Fibroblast of the conjunctiva (primary cell): ENCODE measurements around the gene TTC39A.

Experiments used
- DNase-seq: peaks from one replicate; pipeline ENCODE4 v3.0.0-alpha.2; 2010; ENCODE audit warnings: low read depth

The TTC39A gene

DNA sequence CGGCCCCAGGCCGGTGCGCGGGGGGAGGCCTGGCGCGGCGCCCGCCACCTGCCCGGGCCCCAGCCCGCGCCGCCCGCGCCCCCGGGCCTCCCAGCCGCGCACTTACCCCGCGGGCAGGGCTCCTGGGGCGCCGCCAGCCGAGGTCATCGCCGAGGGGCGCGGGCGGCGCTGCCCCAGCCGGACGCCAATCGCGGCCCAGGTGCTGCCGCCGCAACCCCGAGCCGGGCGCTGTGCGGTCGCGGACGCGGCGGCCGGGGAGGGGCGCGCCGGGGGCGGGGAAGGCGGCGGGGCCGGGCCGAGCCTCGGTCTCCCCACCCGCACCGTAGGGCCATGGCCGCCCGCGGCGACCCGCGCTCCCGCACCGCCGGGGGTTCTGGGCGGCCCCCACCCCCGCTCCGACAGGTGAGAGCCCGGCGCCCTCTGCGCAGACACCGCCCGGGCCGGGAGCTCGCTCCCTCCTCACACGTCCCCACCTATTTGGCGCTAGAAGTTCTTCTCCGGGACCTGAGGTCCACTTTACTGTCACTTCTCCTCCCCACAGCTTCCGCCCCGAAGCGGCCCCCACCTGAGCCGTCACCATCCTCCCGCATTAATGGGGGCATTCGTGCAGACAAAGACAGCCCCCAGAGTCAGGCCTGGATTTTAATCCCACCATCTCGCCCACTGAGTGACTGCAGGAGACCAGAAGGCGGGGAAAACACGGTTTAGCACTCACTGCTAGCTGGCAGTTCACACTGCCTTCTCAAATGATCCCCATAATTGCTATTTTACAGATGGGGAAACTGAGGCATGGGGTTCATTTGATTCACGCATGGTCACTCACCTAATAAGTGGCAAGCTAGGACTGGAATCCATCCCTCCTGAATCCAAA is at the start of gene TTC39A:
TTC39A (minus strand) TSS at position 232 of the 871 bp plus-strand sequence; CDS start at position 147, 85 bp downstream.
- DNase-seq: no peak

DNA sequence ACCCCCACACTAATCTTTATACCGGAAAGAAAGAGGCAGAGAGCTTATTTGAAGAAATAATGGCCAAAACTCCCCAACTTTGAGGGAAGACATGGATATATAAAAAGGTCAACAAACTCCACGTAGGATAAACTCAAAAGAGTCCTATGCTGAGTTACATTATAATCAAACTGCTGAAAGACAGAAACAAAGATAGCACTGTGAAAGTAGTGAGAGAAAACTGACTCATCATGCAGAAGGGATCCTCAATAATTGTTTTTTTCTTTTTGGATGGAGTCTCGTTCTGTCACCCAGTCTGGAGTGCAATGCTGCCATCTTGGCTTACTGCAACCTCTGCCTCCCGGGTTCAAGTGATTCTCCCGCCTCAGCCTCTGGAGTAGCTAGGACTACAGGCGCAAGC is 48.5 kb upstream of the TTC39A start:
- no peak for DNase-seq

DNA sequence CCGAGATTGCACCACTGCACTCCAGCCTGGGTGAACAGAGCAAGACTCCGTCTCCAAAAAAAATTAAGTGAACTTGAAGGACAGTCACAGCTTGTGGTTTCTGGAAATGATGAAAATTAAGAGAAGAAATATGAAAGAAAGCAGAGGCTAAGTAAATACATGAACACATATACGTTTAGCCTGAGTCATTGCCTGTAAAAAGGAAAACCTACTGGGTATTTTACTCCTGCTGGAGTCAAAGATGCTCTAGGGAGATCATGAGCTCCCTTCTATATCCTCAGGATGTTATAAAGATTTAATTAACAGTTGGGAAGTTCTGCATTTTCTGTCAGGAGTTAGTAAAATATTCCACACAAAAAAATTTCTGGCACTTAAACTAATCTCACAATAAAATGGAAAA is 43.5 kb upstream of the TTC39A start:
- no peak for DNase-seq

GRCh38 chr1:51372561-51372960 is 42.2 kb upstream of the TTC39A start:
- DNase-seq: no peak

DNA sequence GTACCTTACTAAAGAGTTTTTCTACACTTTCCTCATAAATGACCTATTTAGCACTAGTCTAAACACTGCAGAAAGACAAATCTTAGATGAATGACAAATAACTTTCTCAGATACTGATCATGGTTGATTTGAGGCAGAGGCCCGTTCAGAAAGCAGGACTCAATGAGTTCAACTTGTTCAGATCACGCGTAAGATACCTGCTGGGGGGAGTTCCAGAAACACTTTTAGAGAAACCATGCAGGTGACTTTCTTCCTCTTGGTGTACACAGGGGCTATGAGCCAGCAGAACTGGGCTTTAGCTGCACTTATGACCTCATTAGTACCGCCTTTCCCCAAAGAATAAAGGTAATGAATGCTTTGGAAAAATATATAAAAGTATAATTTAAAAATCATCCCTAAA is 38.8 kb upstream of the TTC39A start:
- DNase-seq: no peak

DNA sequence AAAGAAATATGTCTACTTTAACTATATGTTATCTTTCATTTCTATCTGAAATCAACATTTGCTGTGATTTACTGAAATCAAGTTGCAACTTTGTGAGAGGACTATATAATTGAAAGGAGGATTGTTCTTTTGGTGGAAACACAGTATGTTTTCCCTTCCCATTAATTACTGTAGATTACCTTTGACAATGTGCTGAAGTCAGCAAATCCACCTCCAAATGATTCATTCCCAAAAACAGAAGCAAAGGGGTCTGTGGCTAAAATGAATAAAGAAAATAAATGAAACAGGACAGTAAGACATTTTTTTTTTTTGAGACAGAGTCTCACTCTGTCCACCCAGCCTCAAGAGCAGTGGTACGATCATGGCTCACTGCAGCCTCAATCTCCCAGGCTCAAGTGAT is 35.4 kb upstream of the TTC39A start:
- no peak for DNase-seq

GRCh38 chr1:51359879-51360278 is 29.5 kb upstream of the TTC39A start:
- DNase-seq: no peak

DNA sequence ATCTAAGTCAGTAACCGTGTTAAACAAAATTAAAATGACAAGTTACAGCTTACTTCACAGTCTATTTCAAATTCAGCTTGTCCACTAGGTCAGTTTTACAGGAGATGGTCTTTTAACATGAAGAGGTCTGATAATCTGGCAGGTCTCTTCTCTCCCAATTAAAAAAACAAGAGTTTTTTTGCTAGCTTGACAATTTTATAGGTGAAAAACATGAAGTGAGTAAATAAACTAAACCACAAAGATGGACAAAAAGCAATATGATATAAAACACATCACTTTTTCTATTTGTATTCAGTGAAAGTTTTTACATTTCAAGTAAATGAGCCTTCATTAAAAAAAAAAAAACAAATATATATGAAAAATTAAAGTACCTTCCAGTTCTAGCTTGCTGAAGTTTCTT is 25.0 kb upstream of the TTC39A start:
- DNase-seq: no peak

DNA sequence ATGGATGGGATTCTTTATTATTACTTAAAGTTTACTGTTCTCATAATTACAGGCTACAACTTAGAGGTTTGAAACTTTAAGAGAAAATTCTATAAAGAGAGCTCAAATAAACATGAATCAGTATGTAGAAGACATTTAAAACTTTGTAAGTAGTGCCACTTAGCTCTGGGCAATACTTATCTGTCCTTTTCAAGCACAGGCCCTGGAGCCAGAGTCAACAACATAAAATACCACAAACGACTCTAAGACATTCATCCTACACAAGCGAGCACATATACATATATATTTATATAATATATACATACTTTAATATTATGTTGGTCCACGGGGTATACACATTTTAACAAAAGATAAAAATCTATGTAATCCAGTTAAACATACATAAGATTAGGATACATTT is 24.1 kb upstream of the TTC39A start:
- DNase-seq: no peak

DNA sequence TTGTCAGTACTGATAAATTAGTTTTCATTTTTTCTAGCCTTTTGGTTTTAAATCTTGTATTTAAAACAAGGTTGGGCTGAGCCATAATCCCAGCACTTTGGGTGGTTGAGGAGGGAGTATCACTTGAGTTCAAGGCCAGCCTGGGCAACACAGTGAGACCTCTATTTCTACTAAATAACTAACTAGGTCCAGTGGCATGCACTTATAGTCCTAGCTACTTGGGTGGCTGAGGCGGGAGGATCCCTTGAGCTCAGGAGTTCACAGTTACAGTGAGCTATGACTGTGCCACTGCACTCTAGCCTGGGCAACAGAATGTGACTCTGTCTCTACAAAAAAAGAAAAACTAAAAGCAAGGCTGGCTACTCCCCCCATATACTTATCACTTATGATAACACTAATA is 21.5 kb upstream of the TTC39A start:
- DNase-seq: no peak

DNA sequence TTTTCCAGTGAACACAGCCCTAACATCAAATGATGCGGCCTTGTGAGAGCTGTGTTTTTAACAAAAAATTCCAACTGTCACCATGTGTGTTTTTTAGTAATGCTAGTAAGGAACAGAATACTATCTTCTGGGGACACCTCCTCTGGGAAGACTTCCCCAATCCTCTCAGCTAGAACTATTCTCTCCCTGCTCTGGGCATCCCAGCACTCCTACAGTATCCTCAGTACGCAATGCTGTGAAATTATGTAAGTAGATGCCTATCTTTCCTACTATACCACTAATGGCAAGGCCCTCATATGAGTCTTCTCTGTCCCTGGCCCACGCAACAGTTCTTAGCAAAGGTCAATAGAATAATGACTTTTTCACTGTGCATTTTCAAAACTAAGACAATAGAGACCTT is 19.5 kb upstream of the TTC39A start:
- DNase-seq: no peak

- no peak for DNase-seq
Observed at GRCh38 chr1:51348147-51348527, 17.8 kb upstream of the TTC39A start.

- DNase-seq: no peak
Observed at GRCh38 chr1:51347398-51348146, 17.2 kb upstream of the TTC39A start.

GRCh38 chr1:51346086-51346942 is 16.0 kb upstream of the TTC39A start:
- no peak for DNase-seq

DNA sequence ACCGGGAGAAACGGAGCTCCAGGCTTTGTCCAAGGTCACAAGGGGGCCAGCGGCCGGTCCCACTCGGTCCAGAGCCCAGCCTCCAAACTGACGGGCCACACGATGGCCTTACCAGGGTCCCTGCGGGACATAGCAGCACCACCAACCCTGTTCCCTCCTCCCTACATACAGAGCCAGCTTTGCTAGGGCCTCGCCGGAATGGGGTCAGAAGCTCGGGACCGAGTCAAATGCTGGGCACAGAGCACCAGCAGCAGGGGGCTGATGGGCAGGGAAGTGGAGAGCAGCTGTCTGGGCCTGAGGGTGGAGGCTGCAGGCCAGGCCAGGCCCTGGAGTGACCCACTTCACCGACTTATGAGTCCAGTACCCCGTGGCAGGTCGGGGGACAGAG is 14.9 kb upstream of the TTC39A start:
- DNase-seq: no peak

GRCh38 chr1:51344602-51345299 is 14.4 kb upstream of the TTC39A start:
- DNase-seq: no peak

DNA sequence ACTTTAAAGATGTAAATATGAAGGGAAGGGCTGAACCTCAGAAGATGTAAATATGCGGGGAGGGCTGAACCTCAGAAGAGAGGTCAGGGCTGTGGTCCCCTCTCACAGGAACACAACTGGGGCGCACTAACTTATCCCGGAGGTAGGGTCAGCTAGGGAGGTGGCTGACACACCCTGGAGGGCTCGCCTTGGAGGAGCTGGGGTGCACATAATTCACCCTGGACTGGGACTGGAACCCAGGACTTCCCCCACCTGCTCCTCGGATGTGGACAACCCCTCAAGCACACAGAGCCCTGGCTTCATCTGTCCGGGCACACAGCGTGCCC is 13.9 kb upstream of the TTC39A start:
- DNase-seq: no peak

DNA sequence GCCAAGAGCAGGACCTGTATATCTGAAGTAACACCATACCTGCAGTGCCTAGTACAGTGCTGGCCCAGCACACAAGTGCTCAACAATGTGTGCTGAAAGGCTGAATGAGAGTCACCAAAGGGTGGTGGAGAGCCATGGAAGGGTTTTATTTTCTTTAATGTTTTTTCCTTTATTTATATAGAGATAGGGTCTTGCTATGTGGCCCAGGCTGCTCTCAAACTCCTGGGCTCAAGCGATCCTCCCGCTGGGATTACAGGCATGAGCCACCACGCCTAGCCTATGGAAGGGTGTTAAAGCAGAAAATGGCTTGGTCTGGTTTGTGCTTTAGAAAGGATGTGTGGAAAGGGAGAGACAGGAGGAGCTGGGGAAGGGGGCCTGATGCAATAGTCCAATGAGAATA is 13.3 kb upstream of the TTC39A start:
- no peak for DNase-seq

GRCh38 chr1:51342591-51343206 is 12.3 kb upstream of the TTC39A start:
- DNase-seq: no peak

GRCh38 chr1:51341876-51342496 is 11.6 kb upstream of the TTC39A start:
- DNase-seq: no peak

GRCh38 chr1:51340380-51340779 is 10.0 kb upstream of the TTC39A start:
- no peak for DNase-seq
